ENCODE data around the gene NR4A1.

GRCh38 chr12:52082026-52082668, 30.9 kb downstream of the NR4A1 start:
- TF ChIP-seq CTCF (conservative IDR thresholded peaks at IDR 0.05; ENCODE audit: low read depth, low read length) (no peak), EZH2phosphoT487 (IDR thresholded peaks at IDR 0.05; ENCODE audit: borderline replicate concordance, low read length) (no peak), EZH2 (IDR thresholded peaks at IDR 0.05; ENCODE audit: low read length, unreplicated experiment) (no peak)
